22Rv1 (cell line): Measurements from ENCODE around the gene STON1.

ENCODE experiments used
- ZFX ChIP-seq: fragments of 450-650 bp; IDR thresholded peaks from 2 replicates; pipeline ENCODE4 v1.6.1; 2017; ENCODE audit warnings: antibody characterized with exemption, borderline replicate concordance
- TF ChIP-seq, protein P1 (sequence below): fragments of 450-650 bp; IDR thresholded peaks from 2 replicates; pipeline ENCODE4 v1.5.1; 2017; ENCODE audit warnings: mild to moderate bottlenecking

- TF ChIP-seq, protein P1, sequence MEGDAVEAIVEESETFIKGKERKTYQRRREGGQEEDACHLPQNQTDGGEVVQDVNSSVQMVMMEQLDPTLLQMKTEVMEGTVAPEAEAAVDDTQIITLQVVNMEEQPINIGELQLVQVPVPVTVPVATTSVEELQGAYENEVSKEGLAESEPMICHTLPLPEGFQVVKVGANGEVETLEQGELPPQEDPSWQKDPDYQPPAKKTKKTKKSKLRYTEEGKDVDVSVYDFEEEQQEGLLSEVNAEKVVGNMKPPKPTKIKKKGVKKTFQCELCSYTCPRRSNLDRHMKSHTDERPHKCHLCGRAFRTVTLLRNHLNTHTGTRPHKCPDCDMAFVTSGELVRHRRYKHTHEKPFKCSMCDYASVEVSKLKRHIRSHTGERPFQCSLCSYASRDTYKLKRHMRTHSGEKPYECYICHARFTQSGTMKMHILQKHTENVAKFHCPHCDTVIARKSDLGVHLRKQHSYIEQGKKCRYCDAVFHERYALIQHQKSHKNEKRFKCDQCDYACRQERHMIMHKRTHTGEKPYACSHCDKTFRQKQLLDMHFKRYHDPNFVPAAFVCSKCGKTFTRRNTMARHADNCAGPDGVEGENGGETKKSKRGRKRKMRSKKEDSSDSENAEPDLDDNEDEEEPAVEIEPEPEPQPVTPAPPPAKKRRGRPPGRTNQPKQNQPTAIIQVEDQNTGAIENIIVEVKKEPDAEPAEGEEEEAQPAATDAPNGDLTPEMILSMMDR = peak; percentile 76
- TF ChIP-seq ZFX = no peak
Observed at GRCh38 chr2:48600204-48600813, 70.4 kb downstream of the STON1 start.
